HEK293T (cell line): ENCODE results near the gene NUP43.

Source experiments
- ARNT ChIP-seq: fragments of 450-650 bp; IDR thresholded peaks from 2 replicates; pipeline ENCODE4 v1.6.1; 2017; ENCODE audit warnings: mild to moderate bottlenecking
- BHLHE40 ChIP-seq: fragments of 450-650 bp; IDR thresholded peaks from 2 replicates; pipeline ENCODE4 v1.6.1; 2016; ENCODE audit warnings: mild to moderate bottlenecking, moderate library complexity, borderline replicate concordance
- ELF4 ChIP-seq: fragments of 450-650 bp; IDR thresholded peaks from 2 replicates; pipeline ENCODE4 v1.6.1; 2017; ENCODE audit warnings: antibody characterized with exemption
- FOXA1 ChIP-seq: fragments of 450-650 bp; IDR thresholded peaks from 2 replicates; pipeline ENCODE4 v1.6.1; 2016; ENCODE audit warnings: mild to moderate bottlenecking
- FOXK2 ChIP-seq: fragments of 450-650 bp; IDR thresholded peaks from 2 replicates; pipeline ENCODE4 v1.6.1; 2016; ENCODE audit warnings: mild to moderate bottlenecking
- FOXM1 ChIP-seq: fragments of 450-650 bp; IDR thresholded peaks from 2 replicates; pipeline ENCODE4 v1.6.1; 2017; ENCODE audit warnings: mild to moderate bottlenecking, borderline replicate concordance
- LEF1 ChIP-seq: fragments of 450-650 bp; IDR thresholded peaks from 2 replicates; pipeline ENCODE4 v1.6.1; 2017; ENCODE audit warnings: mild to moderate bottlenecking, borderline replicate concordance
- NFRKB ChIP-seq: fragments of 450-650 bp; IDR thresholded peaks from 2 replicates; pipeline ENCODE4 v1.6.1; 2016; ENCODE audit warnings: mild to moderate bottlenecking, moderate library complexity
- PKNOX1 ChIP-seq: fragments of 450-650 bp; IDR thresholded peaks from 2 replicates; pipeline ENCODE4 v1.6.1; 2016
- SP1 ChIP-seq: fragments of 450-650 bp; IDR thresholded peaks from 2 replicates; pipeline ENCODE4 v1.6.1; 2017
- SUZ12 ChIP-seq: fragments of 450-650 bp; IDR thresholded peaks from 2 replicates; pipeline ENCODE4 v1.6.1; 2016; ENCODE audit warnings: mild to moderate bottlenecking
- TARDBP ChIP-seq: fragments of 450-650 bp; IDR thresholded peaks from 2 replicates; pipeline ENCODE4 v1.6.1; 2016
- ZNF384 ChIP-seq: fragments of 450-650 bp; IDR thresholded peaks from 2 replicates; pipeline ENCODE4 v1.6.1; 2016

- TF ChIP-seq FOXA1 (no peak), FOXM1 (no peak), BHLHE40 (no peak), PKNOX1 (no peak), ARNT (no peak), LEF1 (no peak), SUZ12 (no peak), NFRKB (no peak), ELF4 (no peak), ZNF384 (no peak), SP1 (no peak), FOXK2 (no peak), TARDBP (no peak)
Observed at GRCh38 chr6:149716181-149716963, 30.0 kb downstream of the NUP43 start.
